Esophagus (tissue), 2 donors: ENCODE results near the gene SYTL2. TPM values are rescaled to one million over a fixed set of nuclear protein-coding genes. Genes with fewer than 3 reads are reported as not detected.

Experiments used
- H3K27ac ChIP-seq, 2 donors: one replicate each; pipeline ENCODE4 v1.5.1; 2013; ENCODE audit warnings: low read depth in 2 of 2, mild to moderate bottlenecking in 2 of 2, inconsistent platforms in 1 of 2, low read length in 1 of 2, moderate library complexity in 1 of 2
- H3K27me3 ChIP-seq, 2 donors: one replicate each; pipeline ENCODE4 v1.6.1; 2013; ENCODE audit warnings: low read length in 2 of 2, control low read depth in 1 of 2, mild to moderate bottlenecking in 1 of 2; ENCODE audit not compliant: insufficient read depth in 2 of 2, control insufficient read depth in 1 of 2
- H3K36me3 ChIP-seq, 2 donors: one replicate each; pipeline ENCODE4 v1.6.1; 2013; ENCODE audit warnings: low read length in 1 of 2; ENCODE audit not compliant: control insufficient read depth in 2 of 2, insufficient read depth in 2 of 2
- H3K4me1 ChIP-seq, 2 donors: one replicate each; pipeline ENCODE4 v1.6.1; 2013; ENCODE audit warnings: low read length in 1 of 2; ENCODE audit not compliant: control insufficient read depth in 2 of 2, insufficient read depth in 2 of 2
- H3K4me3 ChIP-seq, 2 donors: one replicate each; pipeline ENCODE4 v1.5.1; 2013; ENCODE audit warnings: low read length in 2 of 2, mild to moderate bottlenecking in 2 of 2, low read depth in 1 of 2, moderate library complexity in 1 of 2
- H3K9me3 ChIP-seq, 2 donors: one replicate each; pipeline ENCODE4 v1.6.1; 2013; ENCODE audit warnings: mild to moderate bottlenecking in 2 of 2, low read depth in 1 of 2, low read length in 1 of 2, moderate library complexity in 1 of 2; ENCODE audit not compliant: control insufficient read depth in 2 of 2, insufficient read depth in 1 of 2
- WGBS, 2 donors: extraction: QIAGEN DNeasy Blood & Tissue Kit; methylation state at CpG; one replicate each; pipeline ENCODE4 v1.1.7; 2013; 5-methylcytosine and 5-hydroxymethylcytosine counted together
- polyA plus RNA-seq, 2 donors: library from polyadenylated mRNA; stranded (reverse); fragments of 200-250 nt; gene quantifications; one replicate each; pipeline ENCODE4 v1.2.3, GENCODE V29; 2013
- donor health status: healthy with polysubstance abuse.
- donor health status: Bipolar disorder and iron deficiency.

The SYTL2 gene
- polyA plus RNA-seq, 2 donors: 3.4 to 5.0 TPM

DNA sequence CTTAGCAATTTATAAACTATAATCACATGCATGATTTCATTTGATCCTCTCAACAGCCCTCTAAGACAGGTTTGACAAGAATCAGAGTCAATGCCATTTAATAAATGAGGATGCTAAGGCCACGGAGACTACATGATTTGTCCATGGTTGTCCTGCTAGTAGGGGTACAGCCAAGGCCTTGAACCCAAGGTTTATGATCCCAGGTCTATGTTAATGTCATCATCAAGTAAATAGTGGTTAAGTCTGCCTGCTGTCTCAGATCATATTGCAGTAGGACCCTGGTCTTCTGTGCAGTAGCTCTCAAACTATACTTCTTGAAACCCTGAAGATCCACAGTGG, 17.7 kb upstream of the SYTL2 start:
- H3K4me1 ChIP-seq: no peaks in the 10 kb centered on the region
- H3K27ac ChIP-seq: no peak overlapping the region
- no peaks in the 10 kb centered on the region for H3K36me3 ChIP-seq
- H3K9me3 ChIP-seq: no peaks in the 10 kb centered on the region
- peaks cover 0 to 2% of the 10 kb centered on the region in 2 donors for H3K27me3 ChIP-seq
- WGBS, 2 donors: 45 to 61% methylated on average over 1 of the region's 1 CpG
- H3K4me3 ChIP-seq: no peak overlapping the region

DNA sequence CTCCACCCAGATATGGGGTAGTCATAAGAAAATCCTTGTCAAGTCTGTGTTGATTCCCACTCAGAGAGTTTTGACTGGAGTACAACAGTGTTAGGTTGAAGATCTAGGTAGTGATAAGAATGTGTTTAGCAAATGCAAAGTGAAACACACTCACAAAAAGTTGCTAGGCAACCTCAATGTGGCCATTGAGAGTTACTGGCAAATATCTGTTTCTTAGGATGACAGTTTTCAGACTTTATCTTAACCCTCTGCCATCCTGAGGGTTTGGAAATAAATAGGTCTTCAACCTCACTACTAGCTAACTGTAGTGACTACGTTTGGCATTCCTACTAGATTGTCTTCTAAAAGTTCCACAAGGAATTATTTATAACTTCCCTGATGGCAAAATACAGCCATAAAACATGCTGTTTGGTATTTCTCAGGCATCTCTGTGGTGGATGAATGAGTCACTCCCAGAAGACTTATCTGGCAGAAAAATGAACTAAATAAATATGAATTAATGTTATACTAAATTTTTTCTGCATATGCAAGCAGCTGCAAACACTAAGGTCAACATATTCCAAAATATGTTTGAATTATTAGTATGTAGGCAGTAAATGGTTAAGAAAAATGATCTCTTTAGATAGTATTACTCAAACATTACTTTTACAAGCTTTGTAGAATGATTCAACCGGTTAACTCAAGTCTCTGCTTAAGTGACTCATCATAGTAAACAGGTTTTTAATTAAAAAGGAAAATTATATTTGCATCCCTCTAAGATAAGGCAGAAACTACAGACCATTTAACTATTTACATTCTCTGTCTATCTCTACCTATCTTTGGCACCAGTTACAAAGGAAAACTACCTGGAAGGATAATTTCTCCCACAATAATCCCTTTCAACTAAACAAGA, 17.1 kb upstream of the SYTL2 start:
- Histone ChIP-seq H3K4me1 (no peaks in the 10 kb centered on the region), H3K36me3 (no peaks in the 10 kb centered on the region), H3K9me3 (no peaks in the 10 kb centered on the region), H3K27me3 (peaks cover 0 to 2% of the 10 kb centered on the region in 2 donors), H3K27ac (no peak overlapping the region), H3K4me3 (no peak overlapping the region)
- WGBS, 2 donors: 10 to 17% methylated on average over 2 of the region's 2 CpGs

DNA sequence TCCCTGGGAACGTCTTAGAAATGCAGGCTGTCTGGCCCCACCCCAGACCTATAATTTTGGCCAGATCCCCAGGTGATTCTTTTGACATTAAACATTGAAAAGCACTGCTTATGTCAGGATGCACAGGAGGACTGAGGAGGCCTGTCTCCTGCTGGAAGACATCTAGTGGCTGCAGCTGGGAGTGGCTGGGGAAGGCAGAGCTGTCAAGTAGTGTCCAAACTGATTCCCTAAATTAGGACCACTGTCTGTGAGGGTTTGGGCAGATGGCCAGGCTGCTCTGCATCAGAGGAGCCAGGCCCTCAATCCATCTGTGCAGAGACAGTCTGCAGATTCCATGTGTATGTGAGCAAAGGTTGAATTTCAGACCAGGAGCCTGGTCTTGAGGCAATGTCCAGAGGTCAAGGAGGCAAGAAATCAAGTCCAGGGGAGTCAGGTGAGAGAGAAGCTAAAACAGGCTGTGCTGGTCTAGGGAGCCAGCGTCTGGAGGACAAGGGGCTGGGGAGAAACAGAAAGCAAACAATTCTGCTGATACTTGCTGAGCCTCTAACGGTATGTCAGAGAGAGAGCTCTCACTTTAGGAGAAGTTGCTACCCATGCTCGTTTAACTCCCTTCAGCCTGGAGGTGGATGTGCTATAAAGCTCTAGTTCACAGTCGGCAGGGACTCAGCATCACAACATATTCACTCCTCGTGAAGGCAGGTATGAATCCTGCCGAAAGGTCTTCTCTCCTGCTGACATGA, 15.3 kb upstream of the SYTL2 start:
- Histone ChIP-seq H3K27me3 (peaks cover 0 to 2% of the 10 kb centered on the region in 2 donors), H3K4me1 (no peaks in the 10 kb centered on the region), H3K9me3 (no peaks in the 10 kb centered on the region), H3K36me3 (no peaks in the 10 kb centered on the region), H3K4me3 (no peak overlapping the region), H3K27ac (no peak overlapping the region)
- WGBS, 2 donors: 65 to 72% methylated on average over 7 of the region's 7 CpGs

DNA sequence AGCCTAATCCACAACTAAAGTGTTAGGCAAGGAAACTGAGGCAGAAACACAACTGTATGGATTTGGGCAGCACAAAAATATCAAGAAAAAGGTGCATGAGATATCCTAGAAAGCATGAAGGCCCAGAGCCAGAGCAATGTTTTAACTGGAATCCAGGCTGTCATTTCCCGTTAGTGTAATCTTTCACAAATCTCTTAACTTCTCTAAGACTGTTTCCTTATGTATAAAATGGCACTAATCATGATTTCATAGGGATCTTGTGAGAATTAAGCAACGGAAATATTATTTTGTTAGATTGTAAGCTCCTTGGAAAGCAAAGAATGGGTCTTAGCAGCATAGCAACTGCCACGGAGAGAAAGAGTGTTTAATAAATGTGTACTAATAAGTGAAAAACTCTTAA, 14.7 kb upstream of the SYTL2 start:
- H3K4me1 ChIP-seq: no peaks in the 10 kb centered on the region
- peaks cover 0 to 2% of the 10 kb centered on the region in 2 donors for H3K27me3 ChIP-seq
- no peaks in the 10 kb centered on the region for H3K36me3 ChIP-seq
- WGBS, 2 donors: 67 to 71% methylated on average over 3 of the region's 3 CpGs
- H3K9me3 ChIP-seq: no peaks in the 10 kb centered on the region
- no peak overlapping the region for H3K27ac ChIP-seq
- no peak overlapping the region for H3K4me3 ChIP-seq

DNA sequence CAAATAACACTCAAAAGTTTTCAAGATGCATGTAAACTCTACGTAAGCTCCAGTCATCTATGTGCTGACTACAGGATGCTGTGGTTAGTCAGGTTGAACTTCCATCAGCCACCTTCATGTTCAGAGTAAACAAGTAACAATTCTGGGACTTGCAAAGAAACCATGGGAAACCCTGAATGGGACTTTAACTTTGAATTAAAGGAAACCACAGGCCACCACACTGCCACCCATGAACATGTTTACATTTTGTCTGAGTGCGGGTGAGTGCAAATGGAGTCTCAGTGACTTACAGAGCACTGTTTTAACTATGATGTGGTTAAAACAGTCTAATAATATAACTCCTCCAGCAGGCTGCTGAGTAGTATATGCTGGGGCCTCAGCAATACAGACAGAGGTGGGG, 12.9 kb upstream of the SYTL2 start:
- Histone ChIP-seq H3K27me3 (peaks cover 0 to 2% of the 10 kb centered on the region in 2 donors), H3K27ac (no peak overlapping the region), H3K36me3 (no peaks in the 10 kb centered on the region), H3K4me3 (no peak overlapping the region), H3K9me3 (no peaks in the 10 kb centered on the region), H3K4me1 (no peaks in the 10 kb centered on the region)
- WGBS, 2 donors: 79 to 86% methylated on average over 2 of the region's 2 CpGs

DNA sequence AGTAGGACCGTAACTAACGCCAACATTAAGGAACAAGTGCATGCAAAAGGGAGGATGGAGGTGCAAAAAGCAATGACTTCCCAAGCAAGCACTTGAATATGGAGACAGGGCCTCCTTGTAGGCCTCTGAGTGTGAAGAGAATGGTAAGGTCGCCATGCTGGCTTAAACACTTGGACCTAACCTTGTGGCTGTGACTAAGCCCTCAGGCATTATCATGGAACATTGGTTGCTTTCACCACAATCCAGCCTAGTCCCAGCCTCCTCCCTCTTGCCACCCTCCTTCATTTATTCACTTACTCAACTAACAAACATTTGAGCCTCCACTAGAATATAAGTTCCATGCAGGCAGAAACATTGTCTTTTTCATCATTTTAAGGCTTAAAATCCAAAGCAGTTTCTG, 11.9 kb upstream of the SYTL2 start:
- H3K9me3 ChIP-seq: no peaks in the 10 kb centered on the region
- 98 to 100% methylated on average over 3 of the region's 3 CpGs for whole genome bisulfite sequencing, 2 donors
- H3K4me1 ChIP-seq: no peaks in the 10 kb centered on the region
- no peak overlapping the region for H3K27ac ChIP-seq
- H3K4me3 ChIP-seq: no peak overlapping the region
- no peaks in the 10 kb centered on the region for H3K36me3 ChIP-seq
- peaks cover 0 to 2% of the 10 kb centered on the region in 2 donors for H3K27me3 ChIP-seq

DNA sequence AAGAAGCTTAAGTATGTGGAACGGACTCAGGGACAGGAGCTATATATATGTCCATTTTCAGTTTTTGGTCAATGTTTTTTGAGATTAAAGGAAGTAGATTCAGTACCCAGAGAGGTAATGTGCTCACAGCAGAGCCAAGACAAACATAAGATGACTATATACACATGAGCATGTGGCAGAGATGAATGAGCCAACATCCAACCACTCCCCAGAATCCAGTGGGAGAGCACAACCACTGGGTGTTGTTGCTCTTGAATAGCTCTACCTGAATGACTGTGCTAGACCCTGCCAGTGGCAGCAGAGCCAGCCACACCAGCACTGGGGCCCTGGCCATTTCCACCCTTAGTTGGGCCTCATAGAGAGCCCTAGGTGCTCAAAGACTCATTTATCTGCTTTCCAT, 10.7 kb upstream of the SYTL2 start:
- Histone ChIP-seq H3K27ac (no peak overlapping the region), H3K9me3 (no peaks in the 10 kb centered on the region), H3K4me3 (no peak overlapping the region), H3K27me3 (peaks cover 0 to 2% of the 10 kb centered on the region in 2 donors), H3K36me3 (no peaks in the 10 kb centered on the region), H3K4me1 (no peaks in the 10 kb centered on the region)
- 70 to 74% methylated on average over 1 of the region's 1 CpG for WGBS, 2 donors

DNA sequence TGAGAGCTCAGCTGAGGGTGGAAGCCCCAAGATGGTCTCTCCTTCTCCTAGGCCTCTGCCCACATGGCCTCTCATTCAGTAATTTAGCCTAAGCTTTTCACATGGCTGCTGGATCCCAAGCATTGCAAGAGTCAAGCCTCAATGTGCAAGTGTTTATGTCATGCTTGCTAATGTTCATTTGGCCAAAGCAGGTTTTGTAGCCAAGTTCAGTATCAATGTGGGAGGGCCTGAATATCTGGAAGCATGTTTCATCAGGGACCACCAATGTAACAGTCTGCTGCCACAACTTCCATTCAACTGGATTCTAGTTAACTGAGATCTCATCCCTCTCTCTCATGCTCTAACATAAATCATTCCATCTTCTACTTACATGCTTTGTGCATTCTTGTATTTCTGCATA, 8.5 kb upstream of the SYTL2 start:
- H3K36me3 ChIP-seq: no peaks in the 10 kb centered on the region
- peaks cover 0 to 2% of the 10 kb centered on the region in 2 donors for H3K27me3 ChIP-seq
- no peak overlapping the region for H3K4me3 ChIP-seq
- H3K27ac ChIP-seq: no peak overlapping the region
- no peaks in the 10 kb centered on the region for H3K9me3 ChIP-seq
- H3K4me1 ChIP-seq: no peaks in the 10 kb centered on the region

DNA sequence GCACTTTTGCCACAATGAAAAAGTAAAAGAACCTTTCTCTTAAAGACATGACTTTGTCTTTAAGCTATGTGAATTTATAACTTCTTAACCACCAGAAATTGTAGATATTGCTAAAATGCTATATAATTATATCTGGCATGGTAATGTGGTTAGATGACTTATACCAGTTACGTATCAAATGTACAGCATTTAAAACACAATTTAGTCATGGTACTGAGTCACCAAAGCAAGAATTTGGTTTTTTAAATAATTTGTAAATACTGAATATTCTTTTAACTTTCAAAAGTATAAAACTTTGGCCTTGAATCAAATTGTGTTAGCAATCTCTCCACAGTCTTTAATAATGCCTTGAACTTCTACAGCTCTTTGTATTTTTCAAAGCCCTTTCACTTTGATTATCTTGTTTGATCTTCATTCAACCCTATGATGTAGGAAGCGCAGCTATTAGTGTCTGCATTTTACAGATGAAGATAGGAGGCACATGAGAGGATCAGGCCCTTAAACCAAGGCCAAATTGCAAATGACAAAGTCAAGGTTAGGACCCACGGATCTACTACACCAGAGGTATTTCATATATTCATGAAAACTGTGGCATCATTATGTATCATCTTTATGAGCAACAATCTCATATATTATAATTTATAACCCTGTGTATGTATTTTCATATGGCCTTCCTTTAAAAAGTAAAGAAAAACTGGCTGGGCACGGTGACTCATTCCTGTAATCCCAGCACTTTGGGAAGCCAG, 4.4 kb upstream of the SYTL2 start:
- WGBS, 2 donors: 65 to 75% methylated on average over 4 of the region's 4 CpGs
- Histone ChIP-seq H3K9me3 (no peaks in the 10 kb centered on the region), H3K4me1 (peaks cover 0 to 8% of the 10 kb centered on the region in 2 donors), H3K36me3 (no peaks in the 10 kb centered on the region), H3K27me3 (no peaks in the 10 kb centered on the region), H3K27ac (no peak overlapping the region), H3K4me3 (no peak overlapping the region)
